CD4-positive, alpha-beta T cell (primary cell): ENCODE results near the gene HJURP. TPM values are rescaled to one million over a fixed set of nuclear protein-coding genes. Genes with fewer than 3 reads are reported as not detected.

Experiments used
- ATAC-seq: fragments of 200-7000 bp; cut with Tn5 transposase; one replicate; pipeline ENCODE4 v1.10.0; 2022; ENCODE audit warnings: mild to moderate bottlenecking; ENCODE audit not compliant: poor library complexity
- CTCF ChIA-PET: fragments of 350-600 bp; sonication (Branson Sonifier 250); formaldehyde crosslinking; loops from one replicate; lab custom pipeline; 2021; ENCODE audit warnings: antibody characterized with exemption, inconsistent platforms; lab: Charles Lee
- POLR2A ChIA-PET: fragments of 350-600 bp; sonication (Branson Sonifier 250); formaldehyde crosslinking; loops from one replicate; lab custom pipeline; 2021; ENCODE audit warnings: antibody characterized with exemption, inconsistent platforms; lab: Charles Lee
- DNase-seq, 14 experiments: peaks; one replicate each; pipeline ENCODE4 v3.0.0-alpha.2; 2013 to 2020; ENCODE audit warnings: mixed read lengths in 2 of 14
- H3K27ac ChIP-seq, 2 donors: one replicate each; pipeline versions ENCODE4 v1.5.1 to v1.7.0; 2013; ENCODE audit warnings: low read length in 2 of 2, low read depth in 1 of 2, mild to moderate bottlenecking in 1 of 2
- H3K27me3 ChIP-seq, 2 experiments: 1 replicate in 1 of 2; 2 replicates in 1 of 2; pipeline versions ENCODE4 v1.6.1 to v1.7.0; 2013; ENCODE audit warnings: low read length in 2 of 2, control low read depth in 1 of 2, mild to moderate bottlenecking in 1 of 2, moderate library complexity in 1 of 2; ENCODE audit not compliant: insufficient read depth in 2 of 2, control insufficient read depth in 1 of 2
- H3K36me3 ChIP-seq: one replicate; pipeline ENCODE4 v1.6.1; 2013; ENCODE audit warnings: low read length, control low read depth; ENCODE audit not compliant: insufficient read depth
- H3K4me1 ChIP-seq: one replicate; pipeline ENCODE4 v1.6.1; 2013; ENCODE audit warnings: low read length, control low read depth; ENCODE audit not compliant: insufficient read depth
- H3K4me3 ChIP-seq: one replicate; pipeline ENCODE4 v1.5.1; 2013; ENCODE audit warnings: mild to moderate bottlenecking, low read length, moderate library complexity
- H3K9me3 ChIP-seq, 2 experiments: 1 replicate in 1 of 2; 2 replicates in 1 of 2; pipeline versions ENCODE4 v1.6.1 to v1.7.0; 2013; ENCODE audit warnings: low read length in 2 of 2, mild to moderate bottlenecking in 2 of 2, control low read depth in 1 of 2, moderate library complexity in 1 of 2; ENCODE audit not compliant: control insufficient read depth in 1 of 2, insufficient read depth in 1 of 2
- H3K27ac Mint-ChIP-seq: one replicate; pipeline ENCODE4 v1.8.0; 2020; ENCODE audit warnings: mixed read lengths
- H3K27me3 Mint-ChIP-seq: one replicate; pipeline ENCODE4 v1.8.0; 2021; ENCODE audit warnings: mixed read lengths
- H3K36me3 Mint-ChIP-seq: one replicate; pipeline ENCODE4 v1.8.0; 2021; ENCODE audit warnings: low read depth, mixed read lengths
- H3K4me1 Mint-ChIP-seq: one replicate; pipeline ENCODE4 v1.8.0; 2021; ENCODE audit warnings: low read depth, mixed read lengths
- H3K4me3 Mint-ChIP-seq: one replicate; pipeline ENCODE4 v1.8.0; 2020; ENCODE audit warnings: mild to moderate bottlenecking, mixed read lengths
- H3K9me3 Mint-ChIP-seq: one replicate; pipeline ENCODE4 v1.8.0; 2020; ENCODE audit warnings: mixed read lengths
- intact Hi-C, 2 experiments: fragments of 100-400 bp; cut with DNase I in 1 of 2; cut with micrococcal nuclease in 1 of 2; formaldehyde crosslinking; loops; one replicate each; pipeline versions ENCODE4 v1.15.1 to v1.9.0; 2023 to 2025; cut with DNase I, micrococcal nuclease
- total RNA-seq, 174 experiments: library from RNA in 2 of 174; stranded (reverse) in 2 of 174; gene quantifications; one replicate each; pipeline ENCODE4 v1.2.3 and lab custom pipeline; 2021 to 2026
- TF ChIP-seq, protein P1 (sequence below): fragments of 200-600 bp; IDR thresholded peaks from one replicate; pipeline ENCODE4 v1.8.0; 2022; ENCODE audit warnings: antibody characterized with exemption, mild to moderate bottlenecking

HJURP gene
- total RNA-seq, 2 experiments from 2014 or later: 0.22 to 0.25 TPM

DNA sequence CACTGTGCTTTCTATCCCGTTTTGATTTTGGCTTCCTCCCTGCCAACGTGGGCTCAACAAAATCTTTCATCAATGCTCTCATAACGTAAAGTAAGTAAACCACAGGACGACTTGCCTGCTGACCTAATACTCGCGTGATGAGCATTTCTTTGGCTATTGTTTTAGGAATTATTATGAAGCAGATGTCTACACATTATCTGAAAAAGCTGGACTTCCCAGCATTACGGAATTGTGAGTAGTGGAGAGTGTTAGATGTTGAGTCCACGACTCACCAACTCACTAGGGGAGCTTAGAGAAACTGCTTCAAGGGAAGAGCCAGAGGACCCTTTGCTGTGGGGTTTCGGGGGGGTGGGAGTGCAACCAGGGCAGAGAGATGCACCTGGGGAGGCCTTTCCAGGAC is 21.9 kb downstream of the HJURP start:
- Mint-ChIP-seq H3K4me1 (no peaks in the 10 kb centered on the region), H3K27me3 (no peaks in the 10 kb centered on the region), H3K27ac (no peak overlapping the region), H3K4me3 (no peak overlapping the region), H3K36me3 (no peaks in the 10 kb centered on the region), H3K9me3 (no peaks in the 10 kb centered on the region)
- H3K36me3 ChIP-seq: no peaks in the 10 kb centered on the region
- no peaks in the 10 kb centered on the region for H3K27me3 ChIP-seq
- ChIA-PET POLR2A (no interaction called here), CTCF (no interaction called here)
- no peak overlapping the region for H3K4me3 ChIP-seq
- TF ChIP-seq, protein P1, sequence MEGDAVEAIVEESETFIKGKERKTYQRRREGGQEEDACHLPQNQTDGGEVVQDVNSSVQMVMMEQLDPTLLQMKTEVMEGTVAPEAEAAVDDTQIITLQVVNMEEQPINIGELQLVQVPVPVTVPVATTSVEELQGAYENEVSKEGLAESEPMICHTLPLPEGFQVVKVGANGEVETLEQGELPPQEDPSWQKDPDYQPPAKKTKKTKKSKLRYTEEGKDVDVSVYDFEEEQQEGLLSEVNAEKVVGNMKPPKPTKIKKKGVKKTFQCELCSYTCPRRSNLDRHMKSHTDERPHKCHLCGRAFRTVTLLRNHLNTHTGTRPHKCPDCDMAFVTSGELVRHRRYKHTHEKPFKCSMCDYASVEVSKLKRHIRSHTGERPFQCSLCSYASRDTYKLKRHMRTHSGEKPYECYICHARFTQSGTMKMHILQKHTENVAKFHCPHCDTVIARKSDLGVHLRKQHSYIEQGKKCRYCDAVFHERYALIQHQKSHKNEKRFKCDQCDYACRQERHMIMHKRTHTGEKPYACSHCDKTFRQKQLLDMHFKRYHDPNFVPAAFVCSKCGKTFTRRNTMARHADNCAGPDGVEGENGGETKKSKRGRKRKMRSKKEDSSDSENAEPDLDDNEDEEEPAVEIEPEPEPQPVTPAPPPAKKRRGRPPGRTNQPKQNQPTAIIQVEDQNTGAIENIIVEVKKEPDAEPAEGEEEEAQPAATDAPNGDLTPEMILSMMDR: no peak
- no peak overlapping the region for H3K27ac ChIP-seq
- DNase-seq: no peak
- no peak for ATAC-seq
- no peaks in the 10 kb centered on the region for H3K4me1 ChIP-seq
- intact Hi-C loops: no loop called here
- H3K9me3 ChIP-seq: peaks cover 0 to 4% of the 10 kb centered on the region in 2 experiments

DNA sequence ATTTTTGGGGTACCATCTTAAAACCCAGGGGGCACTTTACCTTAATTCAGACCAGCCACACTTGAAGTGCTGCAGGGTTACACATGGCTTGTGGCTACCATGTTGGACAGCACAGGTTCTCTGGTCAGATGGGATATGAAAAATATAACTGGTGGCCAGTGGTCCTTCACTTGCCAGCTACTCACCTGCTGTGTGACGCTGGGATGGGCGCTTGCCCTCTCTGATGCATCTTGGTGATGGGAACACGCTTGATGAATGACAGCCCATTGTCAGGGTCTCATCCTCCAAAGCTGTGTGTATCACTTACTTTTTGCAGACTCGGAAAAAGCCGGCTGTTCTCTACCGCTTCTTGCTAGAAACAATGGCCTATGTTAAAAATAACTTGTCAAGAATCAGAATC is 22.5 kb downstream of the HJURP start:
- intact Hi-C loops: no loop called here
- no peak overlapping the region for H3K27ac ChIP-seq
- ChIA-PET CTCF (no interaction called here), POLR2A (no interaction called here)
- TF ChIP-seq, protein P1: no peak
- H3K4me3 Mint-ChIP-seq: no peak overlapping the region
- no peaks in the 10 kb centered on the region for H3K4me1 ChIP-seq
- H3K27me3 Mint-ChIP-seq: no peaks in the 10 kb centered on the region
- H3K27me3 ChIP-seq: no peaks in the 10 kb centered on the region
- H3K36me3 ChIP-seq: no peaks in the 10 kb centered on the region
- H3K27ac Mint-ChIP-seq: no peak overlapping the region
- H3K9me3 ChIP-seq: peaks cover 0 to 4% of the 10 kb centered on the region in 2 experiments
- ATAC-seq (no peak), DNase-seq (peak in 1 of 14 experiments; percentile 19)
- no peaks in the 10 kb centered on the region for H3K36me3 Mint-ChIP-seq
- H3K9me3 Mint-ChIP-seq: no peaks in the 10 kb centered on the region
- no peak overlapping the region for H3K4me3 ChIP-seq
- H3K4me1 Mint-ChIP-seq: no peaks in the 10 kb centered on the region

DNA sequence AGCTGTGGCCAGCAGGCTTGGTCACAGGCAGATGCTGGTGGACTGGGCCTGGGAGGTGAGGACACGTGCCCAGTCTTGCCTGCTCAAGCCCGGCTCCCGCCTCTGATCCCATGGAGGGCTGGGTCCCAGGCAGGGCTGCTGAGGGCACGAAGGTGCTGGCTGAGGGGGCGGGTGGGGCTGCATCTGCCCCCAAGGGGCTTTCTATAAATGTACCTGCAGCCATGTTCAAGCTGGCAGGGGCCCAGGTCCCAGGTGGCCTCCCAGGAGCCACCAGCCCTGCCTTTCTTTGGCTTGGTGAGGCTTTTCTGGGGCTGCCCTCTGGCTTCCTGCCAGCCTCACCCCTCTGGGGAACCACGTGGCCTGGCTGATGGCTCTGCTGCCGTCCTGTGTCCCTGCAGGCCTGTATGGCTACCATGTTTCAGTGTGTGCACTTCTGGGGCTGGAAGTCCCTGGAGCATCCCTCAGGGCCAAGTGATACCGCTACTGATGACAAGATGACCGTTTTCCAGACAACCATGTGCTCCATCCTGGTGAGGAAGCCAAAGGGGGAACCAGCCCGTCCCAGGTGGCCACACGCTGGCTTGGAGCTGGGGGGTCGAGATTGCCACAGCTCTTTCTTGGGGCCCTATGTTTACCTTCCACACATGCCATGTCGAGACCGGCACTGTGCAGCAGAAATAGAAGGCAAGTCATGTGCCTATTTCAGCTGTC is 23.2 kb downstream of the HJURP start:
- Histone ChIP-seq H3K4me1 (no peaks in the 10 kb centered on the region), H3K36me3 (no peaks in the 10 kb centered on the region), H3K27me3 (no peaks in the 10 kb centered on the region), H3K27ac (no peak overlapping the region), H3K4me3 (no peak overlapping the region), H3K9me3 (peaks cover 0 to 4% of the 10 kb centered on the region in 2 experiments)
- H3K36me3 Mint-ChIP-seq: no peaks in the 10 kb centered on the region
- no peak overlapping the region for H3K27ac Mint-ChIP-seq
- TF ChIP-seq, protein P1: no peak
- ATAC-seq (no peak), DNase-seq (peak in 1 of 14 experiments; percentile 6)
- H3K27me3 Mint-ChIP-seq: no peaks in the 10 kb centered on the region
- ChIA-PET POLR2A (no interaction called here), CTCF (no interaction called here)
- no peaks in the 10 kb centered on the region for H3K9me3 Mint-ChIP-seq
- intact Hi-C loops: no loop called here
- H3K4me1 Mint-ChIP-seq: no peaks in the 10 kb centered on the region
- H3K4me3 Mint-ChIP-seq: no peak overlapping the region
